GOT3 (cell line): ENCODE data around the gene UMODL1.
"Not testable (repeated sequence)": the region's sequence is repeated elsewhere in the genome, so short reads cannot be mapped to it uniquely, and the experiment has no call there.

Experiments
- DNase-seq: peaks from one replicate; lab custom pipeline; 2025; ENCODE audit warnings: mixed read lengths; lab: John Stamatoyannopoulos, UW

The UMODL1 gene

GRCh38 chr21:42171091-42172053 lies 100.3 kb downstream of the UMODL1 start:
- DNase-seq = no peak

DNA sequence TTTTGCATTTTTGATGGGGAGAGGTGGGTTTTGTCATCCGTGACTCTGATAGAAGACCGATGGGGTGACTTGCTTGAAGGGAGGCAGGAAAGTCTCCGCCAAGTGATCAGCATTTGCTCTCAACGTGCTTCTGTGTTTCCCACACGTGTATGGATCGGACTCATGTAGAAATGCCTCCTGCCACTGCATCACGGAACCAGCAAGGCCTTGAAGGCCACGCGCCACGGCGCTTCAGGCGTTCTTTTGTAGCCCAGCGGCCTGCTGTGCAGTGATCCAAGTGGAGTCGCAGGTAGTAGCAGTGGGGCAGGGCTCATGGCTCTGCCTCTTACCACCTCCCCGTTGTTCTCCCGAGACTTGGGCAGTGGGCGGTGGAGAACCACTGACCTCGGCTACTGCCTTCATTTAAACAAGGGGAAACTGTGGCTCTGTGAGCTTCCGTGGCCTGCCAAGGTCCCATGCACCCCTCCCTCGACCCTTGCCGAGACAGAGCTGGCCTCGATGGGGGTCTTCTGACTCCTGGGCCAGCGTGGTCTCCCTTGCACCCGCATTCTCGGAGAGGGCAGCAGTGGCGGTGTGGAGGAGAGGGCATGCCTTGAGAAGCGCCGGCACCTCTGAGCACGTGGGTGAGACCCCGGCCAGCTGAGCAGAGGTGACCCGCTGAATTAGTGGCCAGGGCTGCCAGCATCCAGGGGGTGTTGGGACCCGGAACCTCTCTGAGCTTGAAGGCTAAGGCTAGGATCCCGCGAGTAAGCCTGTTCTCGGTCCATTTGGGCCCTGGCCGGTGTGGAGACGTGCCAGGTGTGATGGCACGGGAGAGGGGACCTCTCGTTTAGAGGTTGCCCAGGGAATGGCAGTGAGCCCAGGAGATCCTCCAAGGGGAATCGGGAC lies 101.7 kb downstream of the UMODL1 start:
- no peak for DNase-seq

- DNase-seq = no peak
Measured at GRCh38 chr21:42174173-42174572, 103.1 kb downstream of the UMODL1 start.

- DNase-seq = no peak
Measured at GRCh38 chr21:42175110-42175710, 104.1 kb downstream of the UMODL1 start.

- DNase-seq = no peak
Measured at GRCh38 chr21:42176859-42177258, 105.7 kb downstream of the UMODL1 start.

DNA sequence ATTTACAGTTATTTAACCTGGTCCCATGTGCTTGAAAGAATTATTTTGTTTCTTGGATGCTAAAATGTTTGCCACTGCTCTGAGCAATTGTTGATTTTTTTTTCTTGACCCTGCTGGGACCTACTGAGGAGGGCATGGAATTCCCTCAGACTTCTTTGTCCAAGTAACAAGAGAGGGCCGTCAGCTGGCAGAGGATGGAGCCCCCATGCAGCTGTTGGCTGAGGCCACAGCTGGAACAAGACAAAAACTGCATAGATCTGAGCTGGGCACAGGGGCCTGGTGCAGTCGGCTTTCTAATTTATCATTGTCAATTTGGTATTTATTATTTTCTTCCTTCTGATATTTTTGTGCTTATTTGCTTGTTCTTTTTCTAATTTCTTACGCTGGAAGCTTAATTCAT lies 108.2 kb downstream of the UMODL1 start:
- no peak for DNase-seq

GRCh38 chr21:42180001-42180400 lies 108.9 kb downstream of the UMODL1 start:
- not testable (repeated sequence) for DNase-seq

DNA sequence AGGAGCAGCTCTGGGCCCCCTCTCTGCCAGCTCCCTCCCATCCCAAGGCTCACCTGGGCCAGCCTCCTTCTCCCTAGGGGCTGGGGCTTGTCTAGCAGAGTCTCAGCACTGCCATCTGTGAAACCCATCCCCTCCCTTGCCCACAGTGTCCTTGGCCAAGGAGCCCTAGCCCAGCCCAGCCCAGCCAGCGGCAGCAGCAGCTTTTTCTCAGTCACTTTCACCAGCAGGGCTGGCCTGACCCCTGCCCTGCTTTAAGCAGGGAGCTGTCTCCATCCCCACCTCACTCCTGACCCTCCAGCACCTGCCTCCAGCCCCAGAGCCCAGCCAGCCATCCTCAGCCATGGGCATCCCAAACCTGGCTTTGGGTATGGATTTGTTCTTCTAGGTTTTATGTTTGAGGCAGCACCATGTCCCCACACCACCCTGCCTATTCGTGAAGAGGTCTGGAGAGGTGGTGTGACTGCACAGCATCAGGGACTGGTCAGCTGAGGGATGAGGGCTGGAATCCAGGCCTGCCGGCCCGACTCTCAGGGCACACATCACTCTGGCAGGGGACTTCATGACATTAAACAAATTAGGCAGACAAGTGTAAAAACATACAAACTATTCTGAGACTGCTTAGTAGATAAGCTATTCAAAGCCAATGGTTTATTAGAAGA lies 111.7 kb downstream of the UMODL1 start:
- DNase-seq = no peak

DNA sequence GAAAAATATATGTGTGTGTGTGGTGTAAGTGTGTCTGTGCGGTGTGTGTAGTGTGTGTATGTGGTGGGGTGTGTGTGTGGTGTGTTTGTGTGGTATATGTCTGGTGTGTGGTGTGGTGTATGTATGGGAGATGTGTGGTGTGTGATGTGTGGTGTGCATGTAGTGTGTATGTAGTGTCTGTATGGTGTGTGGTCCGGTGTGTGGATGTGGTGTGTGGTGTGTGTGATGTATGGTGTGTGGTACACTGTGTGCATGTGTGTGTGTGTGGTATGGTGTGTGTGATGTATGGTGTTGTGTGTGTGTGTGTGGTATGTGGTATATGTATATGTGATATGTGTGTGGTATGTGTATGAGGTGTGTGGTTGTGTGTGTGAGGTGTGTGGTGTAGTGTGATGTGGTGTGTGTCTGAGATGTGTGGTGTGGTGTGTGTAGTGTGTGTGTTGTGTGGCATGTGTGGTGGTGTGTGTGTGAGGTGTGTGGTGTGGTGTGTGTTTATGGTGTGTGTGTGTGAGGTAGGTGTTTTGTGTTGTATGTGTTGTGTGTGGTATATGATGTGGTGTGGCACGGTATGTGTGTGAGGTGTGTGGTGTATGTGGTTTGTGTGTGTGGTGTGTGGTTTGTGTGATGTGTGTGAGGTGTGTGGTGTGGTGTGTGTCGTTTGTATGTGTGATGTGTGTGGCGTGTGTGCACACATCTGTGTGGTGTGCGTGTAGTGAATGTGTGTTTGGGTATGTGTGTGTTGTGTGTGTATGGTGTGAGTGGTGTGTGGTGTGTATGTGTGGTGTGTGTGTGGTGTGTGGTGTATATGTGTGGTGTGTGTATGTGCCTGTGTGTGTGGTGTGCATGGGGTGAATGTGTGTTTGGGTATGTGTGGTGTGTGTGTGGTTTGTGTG lies 112.5 kb downstream of the UMODL1 start:
- no peak for DNase-seq

- DNase-seq = no peak
Measured at GRCh38 chr21:42186591-42186990, 115.5 kb downstream of the UMODL1 start.

GRCh38 chr21:42187976-42188653 lies 117.0 kb downstream of the UMODL1 start:
- DNase-seq = no peak

GRCh38 chr21:42188663-42189062 lies 117.5 kb downstream of the UMODL1 start:
- DNase-seq = no peak

DNA sequence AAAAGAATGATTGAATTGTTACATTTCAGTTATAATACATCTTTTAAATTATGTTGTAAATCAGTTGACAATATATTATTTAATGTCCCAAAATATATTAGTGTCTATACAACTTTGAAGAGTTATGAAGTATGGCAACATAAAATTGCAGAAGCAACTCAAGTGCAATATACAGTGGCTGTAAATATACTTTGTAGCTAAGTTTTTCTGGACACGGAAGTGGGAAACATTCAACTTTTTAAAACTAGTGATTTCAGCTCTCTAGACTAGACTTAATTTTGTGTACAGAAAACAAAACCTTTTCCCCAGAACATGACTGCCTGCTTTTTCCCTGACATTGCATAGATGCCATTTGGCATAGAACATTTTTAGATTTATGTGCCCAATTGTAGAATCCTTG lies 118.3 kb downstream of the UMODL1 start:
- no peak for DNase-seq

- no peak for DNase-seq
Measured at GRCh38 chr21:42189860-42190485, 118.9 kb downstream of the UMODL1 start.

DNA sequence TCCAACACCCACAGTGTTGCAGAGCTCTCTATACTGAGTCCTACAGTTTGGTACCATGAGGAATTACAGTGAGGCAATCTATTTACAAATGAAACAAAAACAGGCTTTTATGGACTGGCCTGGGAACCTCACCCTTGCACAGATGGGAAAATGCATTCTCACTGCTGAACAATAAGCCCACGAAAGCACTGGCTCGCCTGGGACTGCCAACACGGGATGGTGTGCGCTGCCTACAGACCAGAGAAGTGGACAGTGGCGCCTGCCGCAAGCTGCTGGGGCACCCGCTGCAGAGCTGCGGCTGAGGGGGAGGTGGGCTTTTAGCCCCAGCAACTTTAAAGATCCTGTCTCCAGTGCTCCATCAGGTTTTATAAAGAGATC lies 119.4 kb downstream of the UMODL1 start:
- DNase-seq = no peak

DNA sequence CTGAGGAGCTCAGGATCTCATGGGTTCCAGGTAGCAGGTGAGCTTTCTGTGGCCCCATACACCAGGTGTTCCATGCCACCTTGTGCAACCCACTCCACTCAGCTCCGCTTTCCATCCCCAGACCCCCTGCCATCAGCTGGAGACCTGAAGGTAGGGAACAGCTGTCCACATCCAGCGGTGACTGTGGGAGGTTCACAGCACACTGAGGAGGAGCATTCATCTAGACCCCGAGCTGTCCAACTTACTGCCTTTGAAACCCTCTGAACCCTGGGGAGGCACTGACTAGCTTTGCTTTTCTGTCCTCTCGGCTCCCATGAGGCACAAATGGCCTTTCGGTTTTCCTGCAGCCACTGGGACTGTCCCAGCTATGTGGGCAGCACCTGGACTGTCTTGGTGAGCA lies 119.9 kb downstream of the UMODL1 start:
- DNase-seq = no peak

- no peak for DNase-seq
Measured at GRCh38 chr21:42191696-42192595, 120.8 kb downstream of the UMODL1 start.
